GM12878 (cell line): ENCODE data around the gene DPPA4. TPM values are rescaled to one million over a fixed set of nuclear protein-coding genes. Genes with fewer than 3 reads are reported as not detected.

ENCODE experiments used
- ATAC-seq: fragments of 200-7000 bp; cut with Tn5 transposase; 3 replicates; pipeline ENCODE4 v1.9.1; 2020; ENCODE audit warnings: mild to moderate bottlenecking, moderate library complexity
- BruUV-seq: library from RNA; stranded (reverse); fragments of 400-500 nt; replicated peaks from 2 replicates; lab custom pipeline; 2021; lab: Mats Ljungman, UMichigan
- CTCF ChIA-PET: fragments of 300-600 bp; sonication (Branson Sonifier 250); formaldehyde crosslinking; extraction: SDS; loops from one replicate; lab custom pipeline; 2021; ENCODE audit warnings: inconsistent platforms; lab: Yijun Ruan, JAX
- POLR2A ChIA-PET: fragments of 350-600 bp; formaldehyde crosslinking; extraction: SDS; loops from one replicate; lab custom pipeline; 2021; ENCODE audit warnings: inconsistent platforms; lab: Charles Lee
- RAD21 ChIA-PET: fragments of 300-600 bp; sonication (Branson Sonifier 250); formaldehyde crosslinking; loops from one replicate; lab custom pipeline; 2023; ENCODE audit warnings: antibody characterized with exemption; ENCODE audit not compliant: unreplicated experiment; lab: Charles Lee
- SMC1A ChIA-PET: fragments of 300-600 bp; sonication (Branson Sonifier 250); formaldehyde crosslinking; loops from one replicate; lab custom pipeline; 2023; ENCODE audit not compliant: unreplicated experiment, uncharacterized antibody; lab: Charles Lee
- DNase-seq: peaks from one replicate; pipeline ENCODE4 v3.0.0-alpha.2; 2011; ENCODE audit warnings: low read depth, low spot score
- FAIRE-seq: peaks from 3 replicates; lab custom pipeline; 2011; peaks lifted over from hg19 to GRCh38; lab: Jason Lieb, UNC
- H2AFZ ChIP-seq: 2 replicates; pipeline ENCODE4 v1.6.0; 2011; ENCODE audit warnings: low read depth, low read length, control low read depth; ENCODE audit not compliant: control insufficient read depth
- H3K27ac ChIP-seq: 2 replicates; pipeline ENCODE4 v1.5.1; 2011; ENCODE audit warnings: control low read depth; ENCODE audit not compliant: control insufficient read depth, insufficient read depth
- H3K27me3 ChIP-seq, 2 experiments: replicated peaks in 1 of 2; 2 replicates each; pipeline versions ENCODE4 v1.6.0 to v1.6.1; 2011; ENCODE audit warnings: low read length in 1 of 2; ENCODE audit not compliant: control insufficient read depth in 2 of 2, insufficient read depth in 2 of 2
- H3K36me3 ChIP-seq, 2 experiments: 2 replicates each; pipeline ENCODE4 v1.5.1; 2011; ENCODE audit warnings: low read length in 1 of 2; ENCODE audit not compliant: control insufficient read depth in 2 of 2, insufficient read depth in 2 of 2
- H3K4me1 ChIP-seq: 2 replicates; pipeline ENCODE4 v1.6.1; 2011; ENCODE audit warnings: mild to moderate bottlenecking, low read length, moderate library complexity, mixed read lengths; ENCODE audit not compliant: control insufficient read depth, insufficient read depth
- H3K4me2 ChIP-seq: 2 replicates; pipeline ENCODE4 v1.6.0; 2011; ENCODE audit warnings: control low read depth; ENCODE audit not compliant: control insufficient read depth, insufficient read depth
- H3K4me3 ChIP-seq: fragments of 200-600 bp; sonication (generic); 2 replicates; pipeline ENCODE4 v1.5.1; 2016
- H3K79me2 ChIP-seq: 2 replicates; pipeline ENCODE4 v1.6.0; 2011; ENCODE audit warnings: low read length; ENCODE audit not compliant: control insufficient read depth, insufficient read depth
- H3K9ac ChIP-seq: 2 replicates; pipeline ENCODE4 v1.8.0; 2011; ENCODE audit warnings: low read length, control low read depth, mixed read lengths; ENCODE audit not compliant: control insufficient read depth, insufficient read depth
- H3K9me3 ChIP-seq: replicated peaks from 3 replicates; pipeline ENCODE4 v1.5.1; 2011; ENCODE audit warnings: mild to moderate bottlenecking, low read length; ENCODE audit not compliant: control insufficient read depth, insufficient read depth
- H4K20me1 ChIP-seq: 2 replicates; pipeline ENCODE4 v1.6.0; 2011; ENCODE audit not compliant: control insufficient read depth, insufficient read depth
- ATF2 ChIP-seq: IDR thresholded peaks from 2 replicates; pipeline ENCODE4 v1.6.1; 2012; ENCODE audit warnings: low read length, inconsistent platforms
- MYC ChIP-seq: IDR thresholded peaks from 2 replicates; pipeline ENCODE4 v1.6.1; 2011; ENCODE audit warnings: mild to moderate bottlenecking, low read length, moderate library complexity, inconsistent platforms; ENCODE audit not compliant: insufficient read depth, insufficient replicate concordance, insufficient read length, severe bottlenecking
- NR2F1 ChIP-seq: fragments of 450-650 bp; conservative IDR thresholded peaks from 2 replicates; pipeline ENCODE4 v1.6.1; 2017; ENCODE audit warnings: mild to moderate bottlenecking
- RFX5 ChIP-seq: IDR thresholded peaks from 2 replicates; pipeline ENCODE4 v1.6.1; 2011; ENCODE audit warnings: low read depth, low read length, improper control_type of control experiment
- SKIL ChIP-seq: fragments of 450-650 bp; IDR thresholded peaks from 2 replicates; pipeline ENCODE4 v1.6.1; 2017; ENCODE audit warnings: mild to moderate bottlenecking, low read depth, inconsistent platforms; ENCODE audit not compliant: poor library complexity, severe bottlenecking
- SMAD5 ChIP-seq: IDR thresholded peaks from 2 replicates; pipeline ENCODE4 v1.6.1; 2016; ENCODE audit warnings: antibody characterized with exemption, low read depth
- TCF7 ChIP-seq: IDR thresholded peaks from 2 replicates; pipeline ENCODE4 v1.6.1; 2014; ENCODE audit warnings: antibody characterized with exemption, borderline replicate concordance
- YY1 ChIP-seq: IDR thresholded peaks from 2 replicates; pipeline ENCODE4 v1.6.1; 2011; ENCODE audit warnings: low read depth, mild to moderate bottlenecking, low read length
- WGBS: methylation state at CpG from one replicate; pipeline ENCODE4 v1.1.6; 2016; ENCODE audit warnings: low lambda C conversion rate; ENCODE audit not compliant: insufficient replicate concordance, insufficient coverage; ENCODE audit errors: missing lambda C conversion rate; 5-methylcytosine and 5-hydroxymethylcytosine counted together
- in situ Hi-C: fragments of 300-500 bp; cut with MboI; formaldehyde crosslinking; loops from 9 replicates; pipeline ENCODE4 v1.14.3; 2018; ENCODE audit warnings: mixed read lengths
- intact Hi-C: fragments of 100-400 bp; cut with micrococcal nuclease; formaldehyde crosslinking; loops from one replicate; pipeline ENCODE4 v1.14.2; 2022; ENCODE audit not compliant: unreplicated experiment
- polyA plus RNA-seq, 11 experiments: library from polyadenylated mRNA; depleted of rRNA in 4 of 11; unstranded in 6 of 11; stranded (reverse) in 5 of 11; fragments of >200 nt; fragmentation: Nextera tagmentation in 4 of 11; fragmentation: Illumina TruSeq in 1 of 11; extraction: Ambion mirVana in 4 of 11; extraction: Trizol in 1 of 11; gene quantifications; 1 replicate in 1 of 11; 2 replicates in 10 of 11; pipeline versions ENCODE4 v1.2.1 to v1.2.3, GENCODE V29; 2011 to 2016; ENCODE audit warnings: inconsistent platforms in 2 of 11, missing spikeins in 2 of 11, low read depth in 1 of 11
- total RNA-seq, 4 experiments: library from RNA; depleted of rRNA in 3 of 4; stranded (reverse); fragments of >200 nt in 3 of 4; fragmentation: Illumina TruSeq in 1 of 4; extraction: Trizol in 1 of 4; gene quantifications; 2 replicates each; pipeline versions ENCODE4 v1.2.1 to v1.2.3, GENCODE V29; 2013 to 2021
- TF ChIP-seq, protein P1 (sequence below): fragments of 450-650 bp; IDR thresholded peaks from 2 replicates; pipeline ENCODE4 v1.6.1; 2018; ENCODE audit warnings: borderline replicate concordance, mild to moderate bottlenecking; ENCODE audit not compliant: partially characterized antibody
- TF ChIP-seq, protein P2 (sequence below): fragments of 150-350 bp; IDR thresholded peaks from 2 replicates; pipeline ENCODE4 v1.6.1; 2014; ENCODE audit warnings: mild to moderate bottlenecking, low read depth, low read length
- TF ChIP-seq, protein P3 (sequence below): IDR thresholded peaks from 2 replicates; pipeline ENCODE4 v1.6.1; 2011; ENCODE audit warnings: borderline replicate concordance, low read depth, mild to moderate bottlenecking, moderate library complexity, mixed read lengths, low read length; ENCODE audit not compliant: insufficient read depth; ENCODE audit errors: extremely low read length

The DPPA4 gene
- total and polyA plus RNA-seq, 10 of the 15 experiments (the other 5 are each of a cell fraction or from before 2014, with no cell fraction given), result 0.01 to 0.90 (median 0.44) TPM; not detected in 5

DNA sequence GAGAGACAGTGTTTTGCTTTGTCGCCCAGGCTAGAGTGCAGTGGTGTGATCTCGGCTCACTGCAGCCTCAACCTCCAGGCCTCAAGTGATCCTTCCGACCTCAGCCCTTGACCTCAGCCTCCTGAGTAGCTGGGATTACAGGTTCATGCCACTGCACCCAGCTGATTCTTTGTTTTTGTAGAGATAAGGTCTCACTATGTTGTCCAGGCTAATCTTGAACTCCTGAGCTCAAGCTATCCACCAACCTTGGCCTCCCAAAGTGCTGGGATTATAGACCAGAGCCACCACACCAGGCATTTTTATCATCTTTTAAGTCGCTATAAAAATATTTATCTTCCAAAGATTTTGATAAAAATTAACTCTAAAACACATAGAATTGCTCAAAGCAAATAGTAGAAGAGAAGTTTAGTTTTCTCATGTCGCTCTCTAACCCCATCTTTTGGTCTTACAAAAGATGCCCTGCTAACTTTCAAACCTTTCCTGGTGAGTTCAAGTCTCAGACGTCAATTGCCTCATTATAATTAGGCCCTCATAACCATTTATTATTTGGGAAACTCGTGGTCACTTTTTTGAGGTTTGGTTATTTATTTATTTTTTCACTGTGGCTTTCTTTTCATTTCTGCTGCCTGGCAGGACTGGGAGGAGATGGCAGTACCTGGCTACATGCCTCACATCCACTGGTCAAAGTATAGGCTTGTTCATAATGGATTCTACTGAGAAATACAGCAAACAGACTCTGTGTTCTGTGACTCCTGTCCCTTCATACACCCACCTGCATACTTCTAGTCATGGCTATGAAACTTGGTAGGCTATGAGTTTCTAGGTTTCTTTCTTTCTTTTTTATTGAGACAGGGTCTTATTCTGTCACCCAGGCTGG is 48.3 kb upstream of the DPPA4 start (continued):
- TF ChIP-seq, protein P1, sequence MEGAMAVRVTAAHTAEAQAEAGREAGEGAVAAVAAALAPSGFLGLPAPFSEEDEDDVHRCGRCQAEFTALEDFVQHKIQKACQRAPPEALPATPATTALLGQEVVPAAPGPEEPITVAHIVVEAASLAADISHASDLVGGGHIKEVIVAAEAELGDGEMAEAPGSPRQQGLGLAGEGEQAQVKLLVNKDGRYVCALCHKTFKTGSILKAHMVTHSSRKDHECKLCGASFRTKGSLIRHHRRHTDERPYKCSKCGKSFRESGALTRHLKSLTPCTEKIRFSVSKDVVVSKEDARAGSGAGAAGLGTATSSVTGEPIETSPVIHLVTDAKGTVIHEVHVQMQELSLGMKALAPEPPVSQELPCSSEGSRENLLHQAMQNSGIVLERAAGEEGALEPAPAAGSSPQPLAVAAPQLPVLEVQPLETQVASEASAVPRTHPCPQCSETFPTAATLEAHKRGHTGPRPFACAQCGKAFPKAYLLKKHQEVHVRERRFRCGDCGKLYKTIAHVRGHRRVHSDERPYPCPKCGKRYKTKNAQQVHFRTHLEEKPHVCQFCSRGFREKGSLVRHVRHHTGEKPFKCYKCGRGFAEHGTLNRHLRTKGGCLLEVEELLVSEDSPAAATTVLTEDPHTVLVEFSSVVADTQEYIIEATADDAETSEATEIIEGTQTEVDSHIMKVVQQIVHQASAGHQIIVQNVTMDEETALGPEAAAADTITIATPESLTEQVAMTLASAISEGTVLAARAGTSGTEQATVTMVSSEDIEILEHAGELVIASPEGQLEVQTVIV, result no peak

- Histone ChIP-seq H3K4me1 (no peaks in the 10 kb centered on the region), H3K36me3 (no peaks in the 10 kb centered on the region), H3K79me2 (no peaks in the 10 kb centered on the region), H2AFZ (no peak overlapping the region), H3K4me2 (no peak overlapping the region), H3K27ac (no peak overlapping the region), H4K20me1 (no peaks in the 10 kb centered on the region), H3K4me3 (no peak overlapping the region), H3K27me3 (no peaks in the 10 kb centered on the region), H3K9ac (no peak overlapping the region), H3K9me3 (no peaks in the 10 kb centered on the region)
- intact Hi-C loops, result no loop called here
- ATAC-seq, result no peak
- WGBS, result 13% methylated on average over 1 of the region's 1 CpG
- in situ Hi-C loops, result no loop called here
- ChIA-PET CTCF (no interaction called here), POLR2A (no interaction called here), SMC1A (no interaction called here), RAD21 (no interaction called here)
- TF ChIP-seq, protein P2, sequence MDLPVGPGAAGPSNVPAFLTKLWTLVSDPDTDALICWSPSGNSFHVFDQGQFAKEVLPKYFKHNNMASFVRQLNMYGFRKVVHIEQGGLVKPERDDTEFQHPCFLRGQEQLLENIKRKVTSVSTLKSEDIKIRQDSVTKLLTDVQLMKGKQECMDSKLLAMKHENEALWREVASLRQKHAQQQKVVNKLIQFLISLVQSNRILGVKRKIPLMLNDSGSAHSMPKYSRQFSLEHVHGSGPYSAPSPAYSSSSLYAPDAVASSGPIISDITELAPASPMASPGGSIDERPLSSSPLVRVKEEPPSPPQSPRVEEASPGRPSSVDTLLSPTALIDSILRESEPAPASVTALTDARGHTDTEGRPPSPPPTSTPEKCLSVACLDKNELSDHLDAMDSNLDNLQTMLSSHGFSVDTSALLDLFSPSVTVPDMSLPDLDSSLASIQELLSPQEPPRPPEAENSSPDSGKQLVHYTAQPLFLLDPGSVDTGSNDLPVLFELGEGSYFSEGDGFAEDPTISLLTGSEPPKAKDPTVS, result no peak
- TF ChIP-seq ATF2 (no peak), MYC (no peak), YY1 (no peak), TCF7 (no peak), SMAD5 (no peak), RFX5 (no peak), SKIL (no peak), NR2F1 (no peak)
- TF ChIP-seq, protein P3, sequence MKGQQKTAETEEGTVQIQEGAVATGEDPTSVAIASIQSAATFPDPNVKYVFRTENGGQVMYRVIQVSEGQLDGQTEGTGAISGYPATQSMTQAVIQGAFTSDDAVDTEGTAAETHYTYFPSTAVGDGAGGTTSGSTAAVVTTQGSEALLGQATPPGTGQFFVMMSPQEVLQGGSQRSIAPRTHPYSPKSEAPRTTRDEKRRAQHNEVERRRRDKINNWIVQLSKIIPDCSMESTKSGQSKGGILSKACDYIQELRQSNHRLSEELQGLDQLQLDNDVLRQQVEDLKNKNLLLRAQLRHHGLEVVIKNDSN, result no peak
- no peak for FAIRE-seq
- BruUV-seq, result no TSS peak
- no peak for DNase-seq
Measured at GRCh38 chr3:109384164-109384563, 46.8 kb upstream of the DPPA4 start.
